HepG2 (cell line): ENCODE measurements around the gene TNNI3.
"Not testable (repeated sequence)": the region's sequence is repeated elsewhere in the genome, so short reads cannot be mapped to it uniquely, and the experiment has no call there.

Experiments
- HCFC1 ChIP-seq: fragments of 150-350 bp; IDR thresholded peaks from 2 replicates; pipeline ENCODE4 v1.6.1; 2014; ENCODE audit warnings: low read depth, low read length
- POLR2A ChIP-seq, 2 experiments: IDR thresholded peaks; 2 replicates each; pipeline ENCODE4 v1.6.1; 2011; ENCODE audit warnings: low read depth in 2 of 2, low read length in 2 of 2, mild to moderate bottlenecking in 1 of 2, moderate library complexity in 1 of 2; ENCODE audit not compliant: insufficient read depth in 1 of 2
- XRCC5 ChIP-seq: fragments of 200-400 bp; formaldehyde crosslinking; optimal IDR thresholded peaks from 2 replicates; pipeline ENCODE3; 2017; ENCODE audit warnings: mild to moderate bottlenecking, low read length
- ZBTB1 ChIP-seq: sonication (generic); formaldehyde crosslinking; IDR thresholded peaks from 2 replicates; pipeline ENCODE4 v1.4.0; 2020; ENCODE audit warnings: missing genetic modification reagents, borderline replicate concordance
- ZNF616 ChIP-seq: sonication (generic); formaldehyde crosslinking; IDR thresholded peaks from 2 replicates; pipeline ENCODE4 v1.5.0; 2020; ENCODE audit warnings: low read depth, mild to moderate bottlenecking, missing genetic modification reagents
- ZNF670 ChIP-seq: sonication (generic); formaldehyde crosslinking; IDR thresholded peaks from 2 replicates; pipeline ENCODE4 v1.8.0; 2022; ENCODE audit warnings: mild to moderate bottlenecking, missing genetic modification reagents, borderline replicate concordance

DNA sequence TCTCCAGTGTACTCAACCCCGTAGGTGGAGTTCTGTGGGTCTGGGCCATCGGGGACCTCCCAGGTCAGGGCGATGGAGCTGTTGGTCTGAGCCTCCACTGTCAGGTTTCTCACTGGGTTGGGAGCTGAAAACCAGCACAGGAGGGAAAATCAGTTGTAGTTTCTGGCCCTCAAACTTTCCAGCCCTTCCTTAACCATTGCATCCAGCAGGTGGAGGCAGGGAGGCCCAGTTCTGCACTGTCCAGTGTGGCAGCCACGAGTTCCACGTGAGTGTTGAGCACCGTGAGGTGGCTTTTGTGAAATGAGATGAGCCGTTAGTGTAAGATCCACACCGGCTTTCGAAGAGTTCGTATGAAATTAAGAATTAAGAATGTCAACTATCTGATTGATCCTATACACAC is 44.7 kb upstream of the TNNI3 start:
- TF ChIP-seq XRCC5; POLR2A (IDR thresholded peaks at IDR 0.05; ENCODE audit: insufficient read depth in 1 of 2, low read depth in 2 of 2, low read length in 2 of 2); ZNF670; HCFC1; ZBTB1; ZNF616: not testable (repeated sequence)
